GM19099 (cell line): ENCODE results near the gene PLN.

Experiments
- POLR2A ChIP-seq: IDR thresholded peaks from 3 replicates; pipeline ENCODE4 v1.6.1; 2011; ENCODE audit warnings: low read depth; ENCODE audit not compliant: insufficient read length; ENCODE audit errors: extremely low read depth

PLN gene

GRCh38 chr6:118554698-118555097 lies 6.6 kb downstream of the PLN start:
- TF ChIP-seq POLR2A: no peak

GRCh38 chr6:118558464-118559217 lies 10.5 kb downstream of the PLN start:
- no peak for TF ChIP-seq POLR2A

- no peak for TF ChIP-seq POLR2A
These were observed 11.6 kb downstream of the PLN start for GRCh38 chr6:118559659-118560058.

GRCh38 chr6:118562248-118562647 lies 14.2 kb downstream of the PLN start:
- TF ChIP-seq POLR2A: no peak

GRCh38 chr6:118562959-118563358 lies 14.9 kb downstream of the PLN start:
- TF ChIP-seq POLR2A: no peak

- no peak for TF ChIP-seq POLR2A
These were observed 17.3 kb downstream of the PLN start for GRCh38 chr6:118565311-118565960.

GRCh38 chr6:118567974-118568373 lies 19.9 kb downstream of the PLN start:
- no peak for TF ChIP-seq POLR2A

- no peak for TF ChIP-seq POLR2A
These were observed 21.4 kb downstream of the PLN start for GRCh38 chr6:118569498-118569897.

- TF ChIP-seq POLR2A: no peak
These were observed 23.0 kb downstream of the PLN start for GRCh38 chr6:118571121-118571520.

- no peak for TF ChIP-seq POLR2A
These were observed 26.2 kb downstream of the PLN start for GRCh38 chr6:118574051-118574865.

GRCh38 chr6:118577972-118578371 lies 29.9 kb downstream of the PLN start:
- no peak for TF ChIP-seq POLR2A

GRCh38 chr6:118578617-118579016 lies 30.5 kb downstream of the PLN start:
- TF ChIP-seq POLR2A: no peak

GRCh38 chr6:118579786-118580185 lies 31.7 kb downstream of the PLN start:
- TF ChIP-seq POLR2A: no peak

- TF ChIP-seq POLR2A: no peak
These were observed 32.7 kb downstream of the PLN start for GRCh38 chr6:118580585-118581419.

- TF ChIP-seq POLR2A: no peak
These were observed 33.4 kb downstream of the PLN start for GRCh38 chr6:118581489-118581959.
